ACHN (cell line): ENCODE data around the gene KCNQ1OT1.

Experiments used
- DNase-seq: peaks from one replicate; pipeline ENCODE4 v3.0.0-alpha.2; 2015
- in situ Hi-C: cut with HindIII; loops from 2 replicates; pipeline ENCODE4 v1.10.0; 2017; ENCODE audit warnings: low sequenced_read_pairs, low pct_ligation_motif_present, low pct_unique_long_range_greater_than_20kb

Gene KCNQ1OT1

DNA sequence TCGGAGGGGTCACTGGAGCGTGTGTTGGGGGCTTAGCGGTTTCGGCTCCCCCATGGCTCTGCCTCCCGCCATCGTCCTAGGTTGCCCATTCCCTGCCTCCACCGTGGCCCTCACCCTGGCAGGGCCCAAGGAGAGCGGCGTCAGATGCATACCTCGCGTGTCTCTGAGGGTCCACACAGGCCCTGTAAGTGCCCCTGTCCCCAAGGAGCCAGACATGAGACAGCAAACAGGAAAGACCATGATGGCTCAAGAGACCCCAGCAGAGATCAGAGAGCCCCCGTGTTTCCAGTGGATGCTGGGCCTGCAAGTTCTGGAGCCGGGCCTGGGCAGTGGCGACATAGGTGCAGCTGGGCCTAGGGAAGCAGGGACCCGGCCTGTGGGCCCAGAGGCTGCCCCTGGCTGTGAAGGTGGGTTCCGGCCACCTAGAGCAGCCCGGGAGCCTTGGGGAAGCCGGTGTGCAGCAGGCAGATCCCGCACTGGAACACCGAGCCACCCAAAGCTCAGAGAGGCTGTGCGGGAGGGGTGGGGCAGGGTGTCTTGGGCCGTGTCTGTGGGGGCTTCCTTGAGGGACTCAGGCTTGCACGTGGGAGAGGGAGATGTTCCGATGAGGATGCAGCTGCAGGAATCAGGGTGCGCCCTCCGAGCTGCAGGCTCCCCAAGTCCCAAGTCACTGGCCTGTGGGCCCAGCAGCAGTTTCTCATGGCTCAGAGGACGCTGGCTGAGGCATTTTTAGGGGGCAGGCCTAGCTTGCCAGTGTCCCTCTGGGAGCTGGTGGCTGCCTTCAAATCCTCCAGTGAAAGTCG, 126.4 kb downstream of the KCNQ1OT1 start:
- no peak for DNase-seq
- in situ Hi-C loops, result no loop called here

DNA sequence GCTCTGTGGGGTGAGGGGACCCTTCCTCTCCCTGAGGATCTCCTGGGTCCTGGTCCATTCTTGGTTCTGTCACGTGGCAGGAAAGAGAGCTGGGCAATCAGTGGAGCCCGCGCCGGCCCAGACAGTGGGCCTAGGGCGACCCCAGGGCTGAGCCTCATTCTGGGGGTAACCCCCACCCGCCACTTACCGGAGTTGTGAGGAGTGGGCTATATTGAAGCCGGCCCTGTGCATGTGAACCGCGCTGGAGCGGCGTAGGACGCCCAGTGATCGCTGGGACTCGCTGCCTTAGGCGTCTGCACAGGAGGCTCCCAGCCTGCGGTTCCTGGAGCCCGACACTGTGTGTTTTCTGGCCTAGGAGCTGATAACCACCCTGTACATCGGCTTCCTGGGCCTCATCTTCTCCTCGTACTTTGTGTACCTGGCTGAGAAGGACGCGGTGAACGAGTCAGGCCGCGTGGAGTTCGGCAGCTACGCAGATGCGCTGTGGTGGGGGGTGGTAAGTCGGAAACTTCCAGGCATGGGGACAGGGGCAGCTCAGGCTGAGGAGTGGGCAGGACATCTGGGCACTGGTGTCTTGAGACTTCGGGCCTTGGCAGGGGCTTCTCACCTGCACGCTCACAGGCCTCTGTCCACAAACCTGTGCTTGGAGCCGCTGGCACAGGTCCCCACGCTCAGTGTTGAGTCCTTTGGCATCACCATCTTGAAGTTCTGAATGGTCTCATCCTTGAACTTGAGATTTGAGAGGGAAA, 127.1 kb downstream of the KCNQ1OT1 start:
- in situ Hi-C loops, result no loop called here
- DNase-seq, result no peak

GRCh38 chr11:2571598-2572281, 128.1 kb downstream of the KCNQ1OT1 start:
- in situ Hi-C loops, result no loop called here
- DNase-seq, result no peak

DNA sequence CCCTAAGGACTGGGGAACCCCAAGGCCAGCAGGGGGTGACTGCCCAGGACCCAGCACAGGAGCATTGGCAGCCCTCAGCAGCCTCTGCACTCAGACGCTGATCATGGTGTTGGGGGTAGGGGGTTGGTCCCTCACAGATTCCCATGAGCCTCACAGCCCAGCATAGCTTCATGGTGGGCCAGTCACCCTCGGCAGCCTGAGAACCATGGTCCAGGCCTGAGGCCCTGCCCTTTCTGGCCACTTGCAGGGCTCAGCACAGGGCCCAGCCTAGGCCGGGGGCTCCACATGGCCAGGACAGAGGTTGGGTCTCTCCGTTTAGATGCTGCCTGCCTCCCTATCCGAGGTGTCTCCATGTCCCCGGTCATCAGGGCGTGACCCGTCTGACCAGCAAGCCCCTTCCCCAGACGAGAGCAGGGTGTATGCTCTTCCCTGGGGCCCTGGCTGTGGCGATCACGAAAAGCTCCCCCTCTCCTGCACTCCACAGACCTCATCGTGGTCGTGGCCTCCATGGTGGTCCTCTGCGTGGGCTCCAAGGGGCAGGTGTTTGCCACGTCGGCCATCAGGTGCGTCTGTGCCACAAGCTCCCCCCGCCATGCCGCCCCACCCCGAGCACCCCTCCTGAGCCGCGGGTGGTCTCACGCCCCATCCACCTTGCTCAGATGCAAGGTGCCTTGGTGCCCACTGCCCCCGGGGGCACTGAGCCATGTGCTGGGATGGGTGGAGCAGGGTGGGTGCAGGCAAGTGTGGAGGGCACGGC, 128.8 kb downstream of the KCNQ1OT1 start:
- in situ Hi-C loops, result no loop called here

DNA sequence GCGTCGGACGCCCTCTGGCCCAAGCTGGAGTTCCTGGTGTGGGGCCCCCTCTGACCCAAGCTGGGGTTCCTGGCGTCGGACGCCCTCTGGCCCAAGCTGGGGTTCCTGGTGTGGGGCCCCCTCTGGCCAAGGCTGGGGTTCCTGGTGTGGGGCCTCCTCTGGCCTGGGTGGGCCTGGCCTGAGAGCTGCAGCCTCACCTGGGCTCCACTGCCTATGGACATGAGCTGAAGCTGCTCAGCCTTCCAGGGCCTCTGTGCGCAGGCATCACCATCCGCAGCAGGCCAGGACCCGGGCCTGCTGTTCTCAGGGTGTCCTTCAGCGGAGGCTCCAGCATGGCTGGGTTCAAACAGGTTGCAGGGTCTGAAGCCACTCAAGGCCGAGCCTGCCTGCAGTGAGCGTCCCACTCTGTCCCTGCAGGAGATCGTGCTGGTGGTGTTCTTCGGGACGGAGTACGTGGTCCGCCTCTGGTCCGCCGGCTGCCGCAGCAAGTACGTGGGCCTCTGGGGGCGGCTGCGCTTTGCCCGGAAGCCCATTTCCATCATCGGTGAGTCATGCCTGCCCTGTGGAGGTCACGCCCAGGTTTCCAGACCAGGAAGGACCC, 129.5 kb downstream of the KCNQ1OT1 start:
- in situ Hi-C loops, result no loop called here

More for the DNA sequence above, 128.8 kb downstream of the KCNQ1OT1 start:
- no peak for DNase-seq

GRCh38 chr11:2569731-2570210, 130.0 kb downstream of the KCNQ1OT1 start:
- in situ Hi-C loops, result no loop called here
- DNase-seq, result no peak

More for the DNA sequence above, 129.5 kb downstream of the KCNQ1OT1 start:
- no peak for DNase-seq

DNA sequence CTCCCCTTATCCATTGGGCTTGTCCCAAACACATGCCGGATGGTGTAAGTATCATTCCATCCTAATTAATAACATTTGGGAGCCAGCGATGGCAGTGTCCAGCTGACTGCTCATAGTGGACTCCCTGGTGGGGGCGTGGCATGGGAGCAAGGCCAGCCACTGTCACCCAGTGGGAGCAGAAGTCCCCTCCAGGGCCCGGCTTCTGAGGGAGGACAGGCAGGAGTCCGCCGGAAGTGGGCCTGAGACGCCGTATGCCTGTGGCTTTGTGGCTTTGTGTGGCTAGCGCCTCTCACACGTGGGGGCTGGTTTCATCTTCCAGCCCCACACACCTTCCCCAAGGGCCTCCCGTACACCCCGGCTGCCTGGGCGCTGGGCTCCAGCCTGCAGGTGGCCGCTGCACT, 130.5 kb downstream of the KCNQ1OT1 start:
- no peak for DNase-seq
- in situ Hi-C loops, result no loop called here

GRCh38 chr11:2567026-2567671, 132.6 kb downstream of the KCNQ1OT1 start:
- in situ Hi-C loops, result no loop called here
- DNase-seq, result no peak

GRCh38 chr11:2566223-2567025, 133.4 kb downstream of the KCNQ1OT1 start:
- no peak for DNase-seq
- in situ Hi-C loops, result no loop called here

DNA sequence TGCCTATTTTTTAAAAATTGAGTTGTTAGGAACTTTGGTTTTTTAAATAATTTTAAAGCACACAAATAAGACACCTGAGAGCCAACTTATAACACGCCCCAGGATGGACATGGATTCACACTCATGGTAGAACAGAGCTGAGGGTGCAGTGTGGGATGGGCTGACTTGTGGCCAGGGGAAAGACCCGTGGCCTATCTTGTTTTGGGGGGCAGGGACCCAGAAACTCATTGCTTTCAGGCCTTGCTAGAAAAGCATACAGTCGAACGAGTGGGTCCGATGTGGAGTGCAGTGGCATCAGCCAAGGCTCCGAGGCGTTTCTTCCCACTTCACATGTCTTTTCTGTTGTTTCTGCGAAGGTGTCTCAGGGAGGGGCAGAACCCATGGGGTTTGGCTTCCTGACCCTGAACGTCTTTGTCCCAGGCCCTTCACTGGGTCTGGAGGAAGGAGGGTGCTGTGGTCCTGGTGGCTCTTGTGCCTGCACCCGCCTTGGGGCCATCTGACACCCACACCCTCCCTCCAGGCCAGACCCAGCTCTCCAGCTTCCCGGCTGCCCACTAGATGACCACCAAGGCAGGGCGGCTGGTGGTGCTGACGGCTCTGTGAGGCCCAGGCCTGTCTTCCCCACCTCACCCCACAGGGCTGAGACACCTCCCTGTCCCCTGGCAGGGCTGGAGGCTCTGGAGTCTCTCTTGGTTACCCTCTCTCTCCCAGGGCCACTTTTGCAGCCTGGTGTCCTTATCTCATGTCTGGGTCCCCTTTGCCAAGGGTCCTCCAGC, 134.2 kb downstream of the KCNQ1OT1 start:
- in situ Hi-C loops, result no loop called here
- no peak for DNase-seq

DNA sequence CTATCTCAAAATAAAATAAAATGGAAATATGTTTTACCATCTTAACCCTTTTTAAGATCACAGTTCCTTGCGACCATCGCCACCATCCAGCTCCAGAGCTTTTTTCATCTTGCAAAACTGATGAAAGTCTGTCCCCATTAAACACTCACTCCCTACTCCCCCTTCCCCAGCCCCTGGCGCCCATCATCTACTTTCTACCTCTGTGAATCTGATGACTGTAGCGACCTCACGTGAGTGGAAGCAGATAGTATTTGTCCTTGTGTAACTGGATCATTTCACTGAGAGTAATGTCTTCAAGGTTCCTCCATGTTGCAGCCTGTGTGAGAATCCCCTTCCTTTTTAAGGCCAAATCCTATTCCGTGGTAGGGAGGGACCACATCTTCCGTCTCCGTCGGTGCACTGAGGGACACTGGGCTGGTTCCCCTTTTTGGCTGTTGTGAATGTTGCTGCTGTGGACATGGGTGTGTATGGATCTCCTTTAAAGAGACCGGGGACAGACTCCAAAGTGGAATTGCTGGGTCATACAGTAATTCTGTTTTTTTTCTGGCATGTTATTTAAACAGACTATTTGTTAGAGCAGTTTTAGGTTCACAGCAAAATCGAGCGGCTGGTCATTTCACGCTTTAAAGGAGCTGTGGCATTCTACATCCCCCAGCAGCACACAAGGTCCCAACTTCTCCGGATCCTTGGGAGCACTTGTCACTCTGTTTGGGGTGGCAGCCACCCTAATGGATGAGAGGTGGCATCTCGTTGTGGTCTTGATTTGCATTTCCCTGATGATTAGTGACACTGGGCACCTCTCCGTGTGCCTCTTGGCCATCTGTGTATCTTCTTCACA, 135.0 kb downstream of the KCNQ1OT1 start:
- in situ Hi-C loops, result no loop called here
- DNase-seq, result no peak

GRCh38 chr11:2564008-2564530, 135.7 kb downstream of the KCNQ1OT1 start:
- DNase-seq, result no peak
- in situ Hi-C loops, result no loop called here

- in situ Hi-C loops, result no loop called here
- no peak for DNase-seq
These were observed 136.4 kb downstream of the KCNQ1OT1 start for GRCh38 chr11:2563213-2564007.

- no peak for DNase-seq
- in situ Hi-C loops, result no loop called here
These were observed 136.9 kb downstream of the KCNQ1OT1 start for GRCh38 chr11:2562890-2563212.
